WTC11 (cell line): ENCODE measurements around the gene NOG. TPM values are rescaled to one million over a fixed set of nuclear protein-coding genes. Genes with fewer than 3 reads are reported as not detected.

Experiments used
- ATAC-seq: fragments of 200-7000 bp; cut with Tn5 transposase; 2 replicates; pipeline ENCODE4 v1.10.0; 2021; ENCODE audit warnings: mild to moderate bottlenecking, moderate library complexity
- CTCF ChIA-PET: fragments of 300-600 bp; sonication (Branson Sonifier 250); formaldehyde crosslinking; loops from one replicate; lab custom pipeline; 2021; ENCODE audit warnings: antibody characterized with exemption; lab: Charles Lee
- POLR2A ChIA-PET: fragments of 350-600 bp; sonication (Branson Sonifier 250); formaldehyde crosslinking; loops from one replicate; lab custom pipeline; 2021; ENCODE audit warnings: antibody characterized with exemption; lab: Charles Lee
- DNase-seq: peaks from one replicate; pipeline ENCODE4 v3.0.0; 2021; ENCODE audit warnings: low spot score
- H3K27ac Mint-ChIP-seq: 2 replicates; pipeline ENCODE4 v1.8.0; 2021; ENCODE audit warnings: mixed read lengths
- H3K27me3 Mint-ChIP-seq: 2 replicates; pipeline ENCODE4 v1.8.0; 2021; ENCODE audit warnings: low read depth, mild to moderate bottlenecking, moderate library complexity, mixed read lengths
- H3K36me3 Mint-ChIP-seq: 2 replicates; pipeline ENCODE4 v1.8.0; 2021; ENCODE audit warnings: mixed read lengths
- H3K4me1 Mint-ChIP-seq: 2 replicates; pipeline ENCODE4 v1.8.0; 2022; ENCODE audit warnings: mixed read lengths
- H3K4me3 Mint-ChIP-seq: 2 replicates; pipeline ENCODE4 v1.8.0; 2021; ENCODE audit warnings: mild to moderate bottlenecking, moderate library complexity, mixed read lengths
- H3K9me3 Mint-ChIP-seq: 2 replicates; pipeline ENCODE4 v1.8.0; 2021; ENCODE audit warnings: mixed read lengths
- ATF2 ChIP-seq: sonication (generic); formaldehyde crosslinking; IDR thresholded peaks from 2 replicates; pipeline ENCODE4 v1.8.1; 2022; ENCODE audit warnings: low read depth, missing genetic modification reagents, borderline replicate concordance
- CBFB ChIP-seq: sonication (generic); formaldehyde crosslinking; IDR thresholded peaks from 2 replicates; pipeline ENCODE4 v1.8.1; 2022; ENCODE audit warnings: mild to moderate bottlenecking, low read depth, missing genetic modification reagents
- ERG ChIP-seq: fragments of 250-450 bp; sonication (Bioruptor Pico); IDR thresholded peaks from 2 replicates; pipeline ENCODE4 v1.8.0; 2021; ENCODE audit warnings: mild to moderate bottlenecking
- FOXJ3 ChIP-seq: sonication (generic); formaldehyde crosslinking; IDR thresholded peaks from 2 replicates; pipeline ENCODE4 v1.9.0; 2021; ENCODE audit warnings: missing genetic modification reagents, mild to moderate bottlenecking, borderline replicate concordance
- FOXP4 ChIP-seq: sonication (generic); formaldehyde crosslinking; IDR thresholded peaks from 2 replicates; pipeline ENCODE4 v1.8.0; 2022; ENCODE audit warnings: mild to moderate bottlenecking, missing genetic modification reagents
- GABPB1 ChIP-seq: sonication (generic); formaldehyde crosslinking; IDR thresholded peaks from 2 replicates; pipeline ENCODE4 v1.8.1; 2023; ENCODE audit warnings: mild to moderate bottlenecking, missing genetic modification reagents
- HMGA2 ChIP-seq: fragments of 250-450 bp; sonication (Bioruptor Pico); IDR thresholded peaks from 2 replicates; pipeline ENCODE4 v1.4.0; 2021; ENCODE audit warnings: mild to moderate bottlenecking, moderate library complexity
- HMGXB4 ChIP-seq: sonication (generic); formaldehyde crosslinking; IDR thresholded peaks from 2 replicates; pipeline ENCODE4 v1.8.1; 2023; ENCODE audit warnings: mild to moderate bottlenecking, moderate library complexity, missing genetic modification reagents
- NFYB ChIP-seq: sonication (generic); formaldehyde crosslinking; conservative IDR thresholded peaks from 2 replicates; pipeline ENCODE4 v1.8.0; 2022; ENCODE audit warnings: low read depth, missing genetic modification reagents
- NR3C1 ChIP-seq: sonication (generic); formaldehyde crosslinking; conservative IDR thresholded peaks from 2 replicates; pipeline ENCODE4 v1.8.1; 2023; ENCODE audit warnings: low read depth, mild to moderate bottlenecking, missing genetic modification reagents
- OVOL2 ChIP-seq: fragments of 250-450 bp; sonication (Bioruptor Pico); IDR thresholded peaks from 2 replicates; pipeline ENCODE4 v1.9.0; 2021; ENCODE audit warnings: mild to moderate bottlenecking, borderline replicate concordance
- PRDM15 ChIP-seq: sonication (generic); formaldehyde crosslinking; IDR thresholded peaks from 2 replicates; pipeline ENCODE4 v1.8.0; 2022; ENCODE audit warnings: missing genetic modification reagents
- PRRX2 ChIP-seq: fragments of 250-450 bp; sonication (Bioruptor Pico); IDR thresholded peaks from 2 replicates; pipeline ENCODE4 v1.8.0; 2021; ENCODE audit warnings: mild to moderate bottlenecking
- TCF7 ChIP-seq: sonication (generic); formaldehyde crosslinking; IDR thresholded peaks from 2 replicates; pipeline ENCODE4 v1.8.0; 2022; ENCODE audit warnings: mild to moderate bottlenecking, low read depth, missing genetic modification reagents, moderate library complexity
- TP53 ChIP-seq: sonication (generic); formaldehyde crosslinking; IDR thresholded peaks from 2 replicates; pipeline ENCODE4 v1.8.1; 2023; ENCODE audit warnings: mild to moderate bottlenecking, missing genetic modification reagents
- USF2 ChIP-seq: sonication (generic); formaldehyde crosslinking; IDR thresholded peaks from 2 replicates; pipeline ENCODE4 v1.8.1; 2023; ENCODE audit warnings: mild to moderate bottlenecking, missing genetic modification reagents, moderate library complexity
- ZNF219 ChIP-seq: sonication (generic); formaldehyde crosslinking; IDR thresholded peaks from 2 replicates; pipeline ENCODE4 v1.8.0; 2023; ENCODE audit warnings: missing genetic modification reagents, mild to moderate bottlenecking, borderline replicate concordance
- ZNF232 ChIP-seq: sonication (generic); formaldehyde crosslinking; IDR thresholded peaks from 2 replicates; pipeline ENCODE4 v1.8.0; 2022; ENCODE audit warnings: mild to moderate bottlenecking, missing genetic modification reagents
- ZNF263 ChIP-seq: sonication (generic); formaldehyde crosslinking; IDR thresholded peaks from 2 replicates; pipeline ENCODE4 v1.8.1; 2022; ENCODE audit warnings: low read depth, mild to moderate bottlenecking, moderate library complexity, missing genetic modification reagents
- ZNF281 ChIP-seq: sonication (generic); formaldehyde crosslinking; IDR thresholded peaks from 2 replicates; pipeline ENCODE4 v1.8.0; 2023; ENCODE audit warnings: mild to moderate bottlenecking, missing genetic modification reagents
- total RNA-seq: library from RNA; stranded (reverse); gene quantifications from 3 replicates; pipeline ENCODE4 v1.2.3, GENCODE V29; 2021

Gene NOG
- total RNA-seq, 1 experiment from 2014 or later: 1.2 TPM

- no peak overlapping the region for H3K27ac Mint-ChIP-seq
- CTCF ChIA-PET: no interaction called here
- H3K9me3 Mint-ChIP-seq: no peaks in the 10 kb centered on the region
- H3K27me3 Mint-ChIP-seq: peaks cover 5% of the 10 kb centered on the region; the same call in 1 of the 2 replicates
- TF ChIP-seq TCF7 (no peak), ZNF219 (CRISPR knock-in tag) (no peak), ERG (CRISPR knock-in tag) (no peak), ZNF232 (CRISPR knock-in tag) (no peak), ZNF281 (CRISPR knock-in tag) (no peak), TP53 (no peak), USF2 (no peak), PRDM15 (no peak), FOXJ3 (CRISPR knock-in tag) (no peak), ZNF263 (CRISPR knock-in tag) (no peak), HMGA2 (CRISPR knock-in tag) (no peak), FOXP4 (CRISPR knock-in tag) (no peak)
- no peak for DNase-seq
- H3K4me3 Mint-ChIP-seq: no peak overlapping the region
- no peaks in the 10 kb centered on the region for H3K36me3 Mint-ChIP-seq
- POLR2A ChIA-PET: no interaction called here
- H3K4me1 Mint-ChIP-seq: no peaks in the 10 kb centered on the region
- no peak for ATAC-seq
Observed at GRCh38 chr17:56604691-56605290, 11.3 kb downstream of the NOG start.

GRCh38 chr17:56608944-56609343 is 15.4 kb downstream of the NOG start:
- H3K4me3 Mint-ChIP-seq: no peak overlapping the region
- H3K27ac Mint-ChIP-seq: no peak overlapping the region
- no peaks in the 10 kb centered on the region for H3K9me3 Mint-ChIP-seq
- CTCF ChIA-PET: interaction anchor here (0.6 to 1.6 kb wide), 3 partner anchors 13 to 171 kb away, joined by 3 to 6 read pairs (median 5); no protein-coding TSS in a partner anchor
- no peaks in the 10 kb centered on the region for H3K4me1 Mint-ChIP-seq
- ATAC-seq (no peak), DNase-seq (no peak)
- peaks cover 5% of the 10 kb centered on the region; the same call in 1 of the 2 replicates for H3K27me3 Mint-ChIP-seq
- H3K36me3 Mint-ChIP-seq: no peaks in the 10 kb centered on the region
- POLR2A ChIA-PET: no interaction called here
- no peak for TF ChIP-seq USF2
- TF ChIP-seq CBFB (CRISPR knock-in tag): no peak
- TF ChIP-seq NR3C1 (CRISPR knock-in tag): no peak
- no peak for TF ChIP-seq HMGXB4 (CRISPR knock-in tag)
- TF ChIP-seq ATF2 (CRISPR knock-in tag): no peak
- TF ChIP-seq GABPB1: no peak
- no peak for TF ChIP-seq NFYB (CRISPR knock-in tag)
- no peak for TF ChIP-seq PRRX2 (CRISPR knock-in tag)
- no peak for TF ChIP-seq OVOL2 (CRISPR knock-in tag)
